NCI-H2081 treated with DMSO at 0.1 percent for 48 hours (cell line): Measurements from ENCODE around the gene TLR3.
"Not testable (repeated sequence)": the region's sequence is repeated elsewhere in the genome, so short reads cannot be mapped to it uniquely, and the experiment has no call there.

Experiments
- DNase-seq: peaks from one replicate; lab custom pipeline; 2025; lab: John Stamatoyannopoulos, UW

The TLR3 gene

DNA sequence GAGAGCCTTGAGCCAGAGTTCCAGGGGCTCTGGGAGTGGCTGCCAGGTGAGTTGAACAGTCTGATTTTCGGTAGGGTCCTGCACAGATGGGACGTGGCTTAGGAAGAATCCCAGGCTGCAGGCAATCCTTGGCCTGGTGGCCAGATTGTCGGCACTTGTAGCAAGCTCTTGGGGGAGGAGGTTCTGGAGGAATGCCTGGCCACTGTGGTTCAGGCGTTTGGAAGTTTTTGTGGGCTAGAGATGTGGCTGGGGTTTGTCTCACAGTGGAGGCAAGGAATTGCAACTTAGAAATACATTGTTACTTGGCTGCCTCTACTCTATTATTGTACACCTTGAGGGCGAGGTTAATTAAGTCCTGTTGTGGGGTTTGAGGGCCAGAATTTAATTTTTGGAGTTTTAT lies 21.5 kb upstream of the TLR3 start:
- DNase-seq = not testable (repeated sequence)

DNA sequence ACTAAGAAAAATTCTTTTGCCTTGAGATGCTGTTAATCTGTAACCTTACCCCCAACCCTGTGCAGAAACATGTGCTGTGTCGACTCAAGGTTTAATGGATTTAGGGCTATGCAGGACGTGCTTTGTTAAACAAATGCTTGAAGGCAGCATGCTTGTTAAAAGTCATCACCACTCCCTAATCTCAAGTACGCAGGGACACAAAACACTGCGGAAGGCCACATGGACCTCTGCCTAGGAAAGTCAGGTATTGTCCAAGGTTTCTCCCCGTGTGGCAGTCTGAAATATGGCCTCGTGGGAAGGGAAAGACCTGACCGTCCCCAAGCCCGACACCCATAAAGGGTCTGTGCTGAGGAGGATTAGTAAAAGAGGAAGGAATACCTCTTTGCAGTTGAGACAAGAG lies 18.8 kb upstream of the TLR3 start:
- DNase-seq = not testable (repeated sequence)

DNA sequence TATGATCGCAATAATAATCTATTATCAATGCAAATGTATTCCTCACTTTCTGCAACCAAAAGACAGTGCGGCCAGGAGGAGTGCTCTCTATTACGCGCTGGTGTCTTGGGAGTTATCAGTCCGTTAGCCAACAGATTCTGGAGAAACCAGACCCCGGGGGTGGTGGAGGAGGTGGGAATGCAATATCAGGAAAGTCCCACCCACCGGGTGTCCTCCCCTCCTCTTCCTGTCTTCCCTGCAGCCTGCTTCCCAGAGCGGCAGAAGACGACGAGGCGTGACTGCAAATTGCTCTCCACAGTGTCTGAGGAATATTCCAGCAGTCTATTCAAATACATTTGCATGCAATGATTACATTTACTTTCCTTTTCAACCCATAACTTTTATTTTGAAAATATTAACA lies 17.9 kb upstream of the TLR3 start:
- DNase-seq = no peak

DNA sequence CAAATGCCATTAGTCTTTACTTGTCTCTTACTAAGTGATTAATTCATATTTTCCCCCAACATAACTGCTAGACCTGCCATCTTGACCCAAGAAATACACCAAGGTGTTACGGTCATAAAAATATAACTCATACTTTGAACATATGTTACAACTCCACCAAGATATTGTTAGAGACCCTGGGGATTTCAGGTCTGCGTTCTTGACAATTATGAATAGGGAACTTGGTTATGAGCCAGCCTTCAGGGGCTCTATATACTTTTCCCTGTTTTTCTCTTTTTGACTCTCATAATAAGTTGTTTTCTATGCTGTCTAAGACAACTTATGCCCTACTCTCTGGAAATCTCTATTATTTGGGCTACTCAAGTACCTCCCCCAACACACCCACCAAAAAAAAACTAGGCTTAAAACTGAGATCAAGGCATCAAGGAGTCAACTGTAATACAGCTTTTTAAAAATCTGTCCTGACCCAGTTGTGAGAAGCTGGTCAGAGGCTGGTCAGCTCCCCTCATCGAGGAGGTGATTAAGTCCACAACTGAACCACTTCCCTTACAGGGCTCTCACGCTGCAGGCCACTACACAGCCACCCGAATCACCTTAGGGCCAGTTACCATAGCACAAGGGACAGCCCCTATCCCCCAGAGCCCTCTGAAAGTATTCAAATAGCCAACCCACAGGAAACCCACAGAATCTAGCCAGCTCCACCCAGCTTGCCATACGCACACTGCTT lies 10.5 kb upstream of the TLR3 start:
- DNase-seq = no peak

DNA sequence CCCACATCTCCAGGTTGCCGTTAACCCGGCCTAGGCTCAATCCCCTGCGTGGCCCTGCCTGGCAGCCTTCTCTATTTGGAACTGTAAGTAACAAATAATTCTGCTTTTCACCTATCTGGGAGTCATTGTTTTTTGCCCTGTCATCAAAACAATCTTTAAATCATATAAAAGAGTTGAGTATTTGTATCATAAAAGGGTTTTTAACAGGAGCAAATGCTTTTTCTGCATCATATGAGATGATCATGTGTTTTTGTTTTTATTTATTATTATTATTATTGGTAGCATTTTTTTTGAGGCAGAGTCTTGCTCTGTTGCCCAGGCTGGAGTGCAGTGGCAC lies 10.0 kb upstream of the TLR3 start:
- DNase-seq = no peak

DNA sequence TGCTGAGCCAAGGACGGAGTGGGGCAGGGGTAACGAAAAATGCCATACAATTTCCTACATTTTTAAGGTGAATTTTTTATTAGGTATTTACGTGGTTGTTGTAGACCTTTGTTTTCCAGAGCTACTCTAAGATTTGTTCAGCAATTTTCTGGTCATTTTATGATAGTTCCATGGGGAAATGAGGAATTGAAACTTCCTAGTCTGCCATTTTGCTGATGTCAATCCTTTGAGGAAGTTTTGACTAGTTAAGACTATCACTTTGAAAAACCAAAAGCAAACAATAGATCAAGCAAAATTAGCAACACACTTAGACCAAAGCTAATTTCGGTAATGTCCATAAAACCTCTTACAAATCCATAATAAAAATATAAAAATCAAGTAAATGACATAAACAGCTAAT lies 7.0 kb upstream of the TLR3 start:
- no peak for DNase-seq

DNA sequence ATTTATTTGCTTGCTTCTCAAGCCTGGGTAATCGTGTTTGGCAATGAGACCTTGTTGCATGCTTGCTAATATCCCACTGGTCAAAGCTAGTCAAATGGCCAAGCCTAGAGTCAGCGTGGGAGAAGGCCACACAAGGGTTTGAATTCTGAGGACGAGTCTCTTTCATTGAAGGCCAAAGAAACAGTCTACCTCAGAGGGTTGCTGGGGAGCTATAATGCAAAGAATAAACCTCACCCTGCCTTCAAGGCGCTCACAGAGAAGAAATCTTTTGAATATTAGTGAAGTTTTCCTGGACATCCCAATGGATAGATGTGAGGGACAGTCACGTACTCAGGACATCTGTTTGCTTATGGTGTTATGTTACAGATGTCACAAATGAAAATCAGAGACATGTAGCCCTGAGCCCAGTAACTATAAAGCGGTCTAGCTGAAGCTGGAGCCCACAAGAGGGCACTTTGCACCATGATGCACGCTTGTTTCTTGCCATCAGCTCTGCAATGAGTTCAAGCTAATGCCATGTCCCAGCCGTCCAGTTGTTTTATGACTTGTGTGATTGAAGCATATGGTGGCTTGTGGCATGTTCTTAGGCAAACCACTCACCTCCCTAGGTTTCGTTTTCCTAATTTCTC lies 1.1 kb upstream of the TLR3 start:
- no peak for DNase-seq

DNA sequence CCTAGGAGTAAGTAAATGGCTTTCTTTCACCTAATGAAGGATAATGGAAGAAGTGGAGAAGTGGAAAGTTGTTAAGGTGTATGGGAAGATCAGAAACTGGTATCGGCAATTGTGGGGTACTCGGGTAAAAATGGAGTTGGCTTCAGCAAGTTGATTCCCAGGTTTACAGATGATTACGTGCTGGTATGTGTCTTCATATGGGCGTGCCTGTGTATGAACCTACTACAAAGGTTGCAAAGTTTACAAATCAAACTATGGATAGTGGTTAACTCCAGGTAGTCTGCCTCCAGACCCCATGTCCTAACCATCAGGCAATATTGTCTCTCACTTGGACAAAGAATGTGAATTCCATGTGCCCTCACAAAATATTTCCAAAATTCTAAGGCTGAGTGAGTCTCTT lies 773 bp downstream of the TLR3 start:
- no peak for DNase-seq

DNA sequence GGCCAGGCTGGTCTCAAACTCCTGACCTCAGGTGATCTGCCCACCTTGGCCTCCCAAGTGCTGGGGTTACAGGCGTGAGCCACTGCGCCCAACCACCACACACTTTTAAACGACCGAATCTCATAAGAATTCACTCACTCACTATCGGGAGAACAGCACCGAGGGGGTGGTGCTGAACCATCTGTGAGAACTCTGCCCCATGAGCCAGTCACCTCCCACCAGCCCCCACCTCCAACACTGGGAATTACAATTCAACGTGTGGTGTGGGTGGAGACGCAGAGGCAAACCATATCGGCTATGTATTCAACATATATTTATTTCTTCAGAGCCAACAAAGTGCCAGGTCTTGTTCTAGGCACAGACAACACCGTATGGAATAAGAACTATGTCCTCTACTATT lies 3.6 kb downstream of the TLR3 start:
- no peak for DNase-seq

DNA sequence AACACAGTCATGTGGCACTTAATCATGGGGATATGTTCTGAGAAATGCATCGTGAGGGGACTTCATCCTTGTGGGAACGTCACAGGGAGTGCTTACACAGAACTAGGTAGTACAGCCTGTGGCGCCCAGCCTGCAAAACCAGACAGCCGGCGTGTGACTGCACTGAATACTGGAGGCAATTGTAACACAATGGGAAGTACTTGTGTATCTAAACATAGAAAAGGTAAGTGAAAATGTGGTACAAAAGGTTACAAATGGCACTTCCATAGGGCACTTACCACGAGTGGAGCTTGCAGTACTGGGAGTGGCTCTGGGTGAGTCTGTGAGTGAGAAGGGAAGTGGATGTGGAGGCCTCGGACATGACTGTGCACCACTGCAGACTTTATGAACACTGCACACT lies 5.2 kb downstream of the TLR3 start:
- DNase-seq = no peak

DNA sequence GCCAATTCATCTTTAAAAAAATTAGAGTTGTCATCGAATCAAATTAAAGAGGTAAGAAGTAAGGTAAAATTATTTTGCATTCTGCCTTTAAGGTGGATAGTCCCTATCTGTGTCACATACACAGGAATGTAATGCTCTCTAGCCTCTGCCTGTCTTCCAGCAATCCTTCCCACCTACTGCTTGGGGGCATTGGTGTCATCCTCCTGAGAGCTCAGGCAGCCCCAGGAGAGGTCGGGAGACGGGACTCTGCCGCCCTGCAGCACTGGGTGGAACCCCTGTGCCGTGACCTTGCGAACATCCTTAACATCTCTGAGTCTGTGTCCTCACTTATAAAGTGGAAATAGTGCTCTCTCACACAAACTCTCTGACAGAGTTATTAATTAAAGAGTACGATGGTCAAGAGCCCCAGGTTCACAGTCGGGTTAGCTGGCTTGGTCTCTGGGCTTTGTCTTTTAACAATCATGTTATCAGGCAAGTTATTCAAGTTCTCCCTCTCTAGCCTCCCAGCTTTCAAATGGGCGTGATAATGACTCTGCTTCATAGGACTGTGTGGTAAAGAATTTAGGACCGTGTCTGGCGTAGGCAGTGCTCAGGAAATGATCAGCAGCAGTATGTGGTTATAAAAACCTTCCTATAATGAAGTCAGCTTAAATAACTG lies 10.2 kb downstream of the TLR3 start:
- DNase-seq = no peak

DNA sequence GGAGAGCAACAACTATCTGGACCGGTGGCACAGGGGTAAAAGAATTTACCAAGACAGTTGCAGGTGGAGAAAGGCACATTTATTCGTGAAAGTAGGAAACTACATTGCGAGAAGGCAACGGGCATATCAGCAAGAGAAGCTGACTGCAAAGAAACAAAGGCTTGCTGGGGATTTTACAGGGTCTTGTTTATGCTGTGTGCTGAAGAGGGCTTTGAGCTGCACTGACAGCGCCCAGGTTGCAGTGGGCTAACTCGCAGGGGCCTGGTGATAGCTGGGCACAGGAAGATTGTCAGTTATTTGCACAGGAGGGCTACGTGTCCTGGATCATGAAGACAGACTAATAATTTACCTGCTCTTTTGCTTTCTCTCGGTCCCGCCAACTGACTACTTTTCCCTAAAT lies 10.7 kb downstream of the TLR3 start:
- DNase-seq = no peak

DNA sequence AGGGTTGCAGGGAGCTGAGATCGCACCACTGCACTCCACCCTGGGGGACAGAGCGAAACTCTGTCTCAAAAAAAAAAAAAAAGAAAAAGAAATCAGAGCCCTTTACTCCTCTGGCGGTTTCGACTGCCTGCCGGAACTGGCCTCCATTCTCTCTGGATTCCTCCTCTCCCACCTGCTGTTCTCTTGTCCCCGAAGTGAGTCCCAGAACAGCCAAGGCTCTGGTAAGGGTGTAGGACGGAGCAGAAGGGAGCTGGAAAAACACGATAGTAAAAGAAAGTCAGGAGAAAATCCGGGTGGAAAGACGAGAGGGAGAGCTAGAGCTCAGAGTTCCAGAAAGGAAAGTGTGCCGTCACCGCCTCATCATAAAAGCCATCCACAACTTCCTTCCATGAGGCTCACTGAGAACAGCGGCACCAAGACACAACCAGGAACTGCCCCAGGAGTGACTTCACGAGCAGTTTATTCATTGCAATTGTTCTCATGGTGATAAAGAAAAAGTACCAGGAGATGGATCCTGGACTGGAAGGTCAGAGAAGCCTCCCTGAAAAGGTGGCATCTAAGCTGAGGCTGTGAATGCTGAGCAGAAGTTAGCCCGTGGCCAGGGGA lies 12.3 kb downstream of the TLR3 start:
- DNase-seq = no peak

DNA sequence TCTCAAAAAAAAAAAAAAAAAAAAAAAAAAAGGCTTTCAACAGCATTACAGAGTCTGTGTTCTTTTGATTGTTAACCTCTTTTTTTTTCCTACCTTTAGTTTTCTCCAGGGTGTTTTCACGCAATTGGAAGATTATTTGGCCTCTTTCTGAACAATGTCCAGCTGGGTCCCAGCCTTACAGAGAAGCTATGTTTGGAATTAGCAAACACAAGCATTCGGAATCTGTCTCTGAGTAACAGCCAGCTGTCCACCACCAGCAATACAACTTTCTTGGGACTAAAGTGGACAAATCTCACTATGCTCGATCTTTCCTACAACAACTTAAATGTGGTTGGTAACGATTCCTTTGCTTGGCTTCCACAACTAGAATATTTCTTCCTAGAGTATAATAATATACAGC lies 13.3 kb downstream of the TLR3 start:
- DNase-seq = no peak

DNA sequence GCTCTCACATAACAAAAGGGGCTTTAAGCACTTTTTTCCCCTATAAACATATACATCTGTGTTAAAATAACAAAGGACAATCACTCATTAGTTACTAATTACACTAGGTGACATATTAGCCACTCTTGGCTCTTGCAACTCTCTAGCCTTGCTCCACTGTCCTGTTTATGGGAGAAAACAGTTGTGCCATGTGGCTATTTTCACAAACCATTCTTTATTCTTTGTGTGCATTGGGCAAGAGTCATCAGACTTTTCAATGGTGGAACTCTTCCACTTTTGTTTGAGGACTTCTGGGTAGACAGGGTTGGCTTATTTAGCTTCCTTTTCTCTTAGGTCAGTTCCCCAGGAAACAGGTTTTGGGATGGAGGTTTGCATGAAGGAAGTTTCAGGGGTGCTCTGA lies 19.6 kb downstream of the TLR3 start:
- no peak for DNase-seq

DNA sequence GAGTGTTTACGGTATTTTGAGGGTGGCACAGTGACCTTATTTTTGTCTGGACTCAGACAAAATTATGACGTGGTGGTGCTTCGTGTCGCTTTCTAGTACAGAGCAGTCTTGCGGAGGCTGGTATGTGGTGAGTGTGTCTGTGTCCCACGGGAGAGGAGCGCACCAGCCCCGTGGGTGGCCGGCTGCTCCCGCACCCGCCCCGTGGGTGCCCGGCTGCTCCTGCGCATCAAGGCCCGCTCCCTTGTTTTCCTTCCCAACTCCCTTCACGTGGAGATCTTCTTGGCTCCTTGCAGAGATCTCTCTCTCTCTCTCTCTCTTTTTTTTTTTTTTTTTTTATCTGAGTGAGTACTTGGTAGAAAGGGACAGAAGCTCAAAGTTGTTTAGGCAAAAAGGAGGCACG lies 23.3 kb downstream of the TLR3 start:
- DNase-seq = no peak

DNA sequence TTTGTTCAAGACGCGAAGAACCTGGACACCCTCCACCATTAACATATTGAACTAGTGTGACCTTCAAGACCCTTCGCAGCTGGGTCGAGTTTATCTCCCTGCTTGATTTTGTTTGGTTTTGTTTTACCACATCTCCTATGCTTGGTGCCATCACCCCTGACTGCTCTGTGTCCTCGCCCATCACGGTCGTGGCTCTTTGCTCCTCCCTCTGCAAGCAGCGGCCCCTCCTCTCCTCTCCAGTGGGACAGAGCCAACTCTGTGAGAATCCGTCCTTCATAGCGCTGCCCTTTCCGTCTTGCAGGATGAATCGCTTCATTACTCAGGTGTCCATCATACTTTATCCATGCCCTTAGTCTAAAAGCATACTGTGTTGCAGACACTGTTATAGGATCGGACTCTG lies 26.4 kb downstream of the TLR3 start:
- DNase-seq = no peak

DNA sequence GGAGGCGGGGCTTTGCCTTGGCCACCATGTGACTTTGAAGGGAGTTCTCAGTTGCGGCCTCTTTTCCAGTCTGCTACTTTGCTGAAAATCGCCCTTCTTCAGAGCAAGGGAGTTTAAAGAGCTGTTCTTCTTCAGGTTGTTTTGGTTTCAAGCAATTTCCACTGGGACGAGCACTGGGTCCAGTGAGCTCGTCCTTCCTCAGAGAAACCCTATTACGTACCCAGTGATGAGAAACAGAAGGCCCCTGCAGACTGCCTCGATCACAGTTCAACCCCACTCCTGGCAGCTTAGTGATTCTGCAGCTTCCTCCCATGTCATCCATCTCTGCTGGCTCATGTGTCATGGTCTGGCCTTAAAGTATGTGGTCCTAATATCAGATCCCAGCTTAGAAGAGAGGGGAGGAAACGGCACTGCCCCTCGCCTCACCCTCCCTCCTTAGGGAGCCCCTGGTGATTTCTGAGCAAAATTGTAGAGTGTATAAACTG lies 27.8 kb downstream of the TLR3 start:
- DNase-seq = no peak

DNA sequence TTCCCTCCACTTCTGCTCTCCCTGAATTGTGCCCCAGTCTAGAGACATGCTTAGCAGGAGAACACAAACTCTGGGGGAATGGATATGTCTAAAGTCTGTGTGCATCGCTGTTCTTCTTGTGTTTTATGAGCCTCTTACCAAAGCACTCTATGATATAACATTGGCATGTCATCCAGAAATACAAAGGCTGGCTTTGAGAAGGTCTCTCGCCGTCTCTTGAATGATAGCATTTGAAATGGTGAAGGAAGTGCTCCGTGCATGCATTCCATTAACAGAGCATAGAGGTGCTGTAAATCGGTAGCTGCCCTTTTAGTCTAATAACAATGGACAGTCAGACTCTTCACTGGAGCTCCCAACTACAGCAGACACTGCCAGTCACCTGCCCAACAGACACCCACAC lies 28.4 kb downstream of the TLR3 start:
- no peak for DNase-seq

DNA sequence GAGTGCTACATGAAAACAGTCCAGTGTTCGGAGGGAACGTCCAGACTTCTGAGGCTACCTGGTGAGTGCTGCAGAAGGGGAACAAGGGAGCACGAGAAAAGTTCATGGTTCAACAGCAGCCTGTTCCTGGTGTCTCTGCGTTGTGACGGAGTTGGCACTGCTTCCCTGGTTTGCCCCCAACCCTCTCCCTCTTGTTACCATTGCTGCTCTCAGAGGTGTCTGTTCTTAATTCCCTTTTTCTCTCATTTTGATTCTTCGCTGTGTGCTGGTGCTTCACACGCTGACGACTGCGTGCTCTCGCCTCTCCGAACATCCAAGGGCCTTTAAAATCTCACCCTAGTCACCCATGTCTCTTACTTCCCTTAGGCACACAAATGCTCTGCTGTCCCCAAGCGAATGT lies 34.0 kb downstream of the TLR3 start:
- no peak for DNase-seq

DNA sequence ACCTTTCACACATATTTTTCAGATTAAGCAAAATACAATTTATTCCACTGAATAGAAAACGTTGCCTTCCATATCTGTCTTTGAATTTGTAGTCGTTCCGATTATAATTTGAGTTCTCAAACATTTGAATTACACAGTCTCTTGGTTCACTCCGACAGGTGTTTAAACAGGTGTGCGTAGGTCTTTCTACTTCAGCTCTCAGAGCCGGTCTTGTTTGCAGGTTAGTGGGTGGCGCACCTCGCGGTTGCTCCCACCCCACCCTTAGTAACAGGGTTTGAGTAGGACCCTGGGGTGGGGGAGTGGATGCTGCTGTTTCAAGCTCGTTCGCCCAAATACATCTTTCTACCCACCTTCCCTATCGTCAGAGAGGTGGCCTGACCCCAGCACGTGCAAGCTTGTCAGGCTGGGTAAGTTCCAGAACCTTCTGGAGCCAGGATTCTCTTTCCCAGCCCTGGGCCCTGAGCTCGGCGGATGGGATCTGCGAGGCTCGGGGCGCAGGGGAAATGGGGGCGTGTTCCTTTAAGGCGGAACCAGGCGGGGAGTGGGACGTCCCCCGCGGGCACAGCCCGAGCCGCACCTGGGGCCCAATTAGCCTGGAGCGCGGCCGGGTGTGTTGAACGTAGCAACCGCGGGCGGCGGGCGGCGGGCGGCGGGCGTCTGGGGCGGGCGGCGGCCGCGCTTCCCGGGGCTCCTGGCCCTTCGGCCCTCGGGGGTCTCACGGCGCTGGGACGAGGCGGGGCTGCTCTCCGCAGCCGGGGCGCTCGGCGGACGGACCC lies 35.3 kb downstream of the TLR3 start, which contains the start of gene FAM149A:
FAM149A (plus strand) TSS at position 591 of the 776 bp plus-strand sequence.
- DNase-seq = no peak
